Kidney (tissue), 14 donors: ENCODE measurements around the gene CSF3. TPM values are rescaled to one million over a fixed set of nuclear protein-coding genes. Genes with fewer than 3 reads are reported as not detected.

Experiments
- DNase-seq, 5 donors: peaks; one replicate each; pipeline ENCODE4 v3.0.0-alpha.2; 2013 to 2020
- FAIRE-seq: peaks from 2 replicates; lab custom pipeline; 2012; peaks lifted over from hg19 to GRCh38; lab: Jason Lieb, UNC
- H3K27ac ChIP-seq, 2 donors: one replicate each; pipeline ENCODE4 v1.7.0; 2013; ENCODE audit warnings: low read depth in 2 of 2, low read length in 2 of 2, inconsistent platforms in 1 of 2
- H3K27me3 ChIP-seq: one replicate; pipeline ENCODE4 v1.7.1; 2013; ENCODE audit warnings: low read length, inconsistent platforms; ENCODE audit not compliant: control insufficient read depth, insufficient read depth
- H3K36me3 ChIP-seq, 3 donors: one replicate each; pipeline versions ENCODE4 v1.7.0 to v1.7.1; 2013; ENCODE audit warnings: low read length in 3 of 3, control low read depth in 1 of 3, inconsistent platforms in 1 of 3; ENCODE audit not compliant: insufficient read depth in 3 of 3, control insufficient read depth in 2 of 3
- H3K4me1 ChIP-seq, 3 donors: one replicate each; pipeline versions ENCODE4 v1.7.0 to v1.7.1; 2013; ENCODE audit warnings: low read length in 3 of 3, inconsistent platforms in 1 of 3, low read depth in 1 of 3; ENCODE audit not compliant: control insufficient read depth in 2 of 3, insufficient read depth in 2 of 3
- H3K4me3 ChIP-seq, 3 donors: one replicate each; pipeline versions ENCODE4 v1.7.0 to v1.8.1; 2013; ENCODE audit warnings: low read length in 3 of 3, control low read depth in 1 of 3, inconsistent platforms in 1 of 3
- H3K9ac ChIP-seq, 3 donors: one replicate each; pipeline versions ENCODE4 v1.7.0 to v1.7.1; 2013; ENCODE audit warnings: low read length in 3 of 3, control low read depth in 1 of 3, inconsistent platforms in 1 of 3
- H3K9me3 ChIP-seq, 3 donors: one replicate each; pipeline versions ENCODE4 v1.7.0 to v1.7.1; 2013; ENCODE audit warnings: low read length in 3 of 3, control low read depth in 1 of 3, inconsistent platforms in 1 of 3; ENCODE audit not compliant: control insufficient read depth in 2 of 3, insufficient read depth in 1 of 3
- intact Hi-C: fragments of 100-400 bp; cut with DNase I; formaldehyde crosslinking; loops from one replicate; pipeline ENCODE4 v1.11.1; 2022
- polyA plus RNA-seq: library from polyadenylated mRNA; stranded (reverse); fragments of 350-450 nt; fragmentation: Illumina TruSeq; extraction: RNeasy Lipid Tissue Mini Kit (QIAGEN cat#74804); gene quantifications from one replicate; pipeline ENCODE4 v1.2.3, GENCODE V29; 2014; ENCODE audit warnings: low read depth, low replicate concordance; ENCODE audit not compliant: insufficient read depth
- total RNA-seq: library from RNA; stranded (reverse); fragmentation: NEBNext Ultra II Directional; extraction: Animal tissue kit (Norgen Biotek cat#: 25700); gene quantifications from one replicate; pipeline ENCODE4 v1.2.1, GENCODE V29; 2021
- TF ChIP-seq, protein P1 (sequence below): IDR thresholded peaks from 3 replicates; pipeline ENCODE4 v1.5.1; 2012; ENCODE audit warnings: mild to moderate bottlenecking, moderate library complexity, borderline replicate concordance; ENCODE audit not compliant: insufficient read depth; ENCODE audit errors: extremely low read depth
- donor health status: control.
- donor health status: control.
- donor health status: control.
- donor health status: control.
- donor health status: control.
- donor health status: DM: yes; HTN: yes; CAD: no.
- donor health status: Normal renal cell carcinoma (clear cell type).

Gene CSF3
- total and polyA plus RNA-seq, 2 donors from 2014 or later, result not detected

- peak overlapping the region; percentile 71 to 83 for H3K27ac ChIP-seq
- H3K36me3 ChIP-seq, result peaks cover 7 to 20% (median 18%) of the 10 kb centered on the region in 3 donors
- no peak for FAIRE-seq
- no peaks in the 10 kb centered on the region for H3K9me3 ChIP-seq
- TF ChIP-seq, protein P1, sequence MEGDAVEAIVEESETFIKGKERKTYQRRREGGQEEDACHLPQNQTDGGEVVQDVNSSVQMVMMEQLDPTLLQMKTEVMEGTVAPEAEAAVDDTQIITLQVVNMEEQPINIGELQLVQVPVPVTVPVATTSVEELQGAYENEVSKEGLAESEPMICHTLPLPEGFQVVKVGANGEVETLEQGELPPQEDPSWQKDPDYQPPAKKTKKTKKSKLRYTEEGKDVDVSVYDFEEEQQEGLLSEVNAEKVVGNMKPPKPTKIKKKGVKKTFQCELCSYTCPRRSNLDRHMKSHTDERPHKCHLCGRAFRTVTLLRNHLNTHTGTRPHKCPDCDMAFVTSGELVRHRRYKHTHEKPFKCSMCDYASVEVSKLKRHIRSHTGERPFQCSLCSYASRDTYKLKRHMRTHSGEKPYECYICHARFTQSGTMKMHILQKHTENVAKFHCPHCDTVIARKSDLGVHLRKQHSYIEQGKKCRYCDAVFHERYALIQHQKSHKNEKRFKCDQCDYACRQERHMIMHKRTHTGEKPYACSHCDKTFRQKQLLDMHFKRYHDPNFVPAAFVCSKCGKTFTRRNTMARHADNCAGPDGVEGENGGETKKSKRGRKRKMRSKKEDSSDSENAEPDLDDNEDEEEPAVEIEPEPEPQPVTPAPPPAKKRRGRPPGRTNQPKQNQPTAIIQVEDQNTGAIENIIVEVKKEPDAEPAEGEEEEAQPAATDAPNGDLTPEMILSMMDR, result no peak
- DNase-seq, result peak in 2 of 5 donors; percentile 38 to 47
- H3K4me3 ChIP-seq, result peak overlapping the region; percentile 76 to 94 (median 94)
- H3K27me3 ChIP-seq, result no peaks in the 10 kb centered on the region
- intact Hi-C loops, result no loop called here
- H3K4me1 ChIP-seq, result peaks cover 0 to 12% (median 3%) of the 10 kb centered on the region in 3 donors
- peak overlapping the region; percentile 42 to 97 (median 97) for H3K9ac ChIP-seq
Observed at GRCh38 chr17:39981207-39981741, 34.0 kb upstream of the CSF3 start.

DNA sequence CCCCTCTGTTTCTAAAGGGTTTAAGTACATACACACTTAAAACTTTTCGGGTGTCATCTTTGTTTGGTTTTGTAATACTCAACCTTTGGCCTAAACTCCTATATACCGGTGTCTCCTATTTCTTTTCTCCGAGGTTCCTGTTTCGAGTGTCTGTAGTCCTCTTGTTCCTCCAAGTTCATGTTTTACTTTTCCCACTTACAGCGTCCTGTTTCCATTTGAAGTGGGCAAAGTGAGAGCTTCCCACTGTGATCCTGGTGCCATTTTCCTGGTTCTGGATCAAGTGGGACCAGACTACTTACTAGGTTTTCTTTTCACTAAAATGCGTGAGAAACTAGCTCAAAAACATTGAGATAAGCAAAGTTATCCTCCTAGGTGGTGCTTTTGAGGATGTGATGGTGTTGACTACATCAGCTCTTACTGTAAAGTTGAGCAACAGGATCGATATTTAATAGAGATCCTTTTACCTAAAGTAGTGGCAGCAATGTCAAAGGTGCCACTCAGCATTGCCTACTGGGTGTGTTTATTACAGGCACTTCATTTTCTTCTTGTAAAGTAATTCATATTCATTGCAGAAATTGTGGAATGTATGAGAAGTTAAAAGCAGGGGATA, 33.4 kb upstream of the CSF3 start:
- no peaks in the 10 kb centered on the region for H3K9me3 ChIP-seq
- TF ChIP-seq, protein P1, result no peak
- intact Hi-C loops, result no loop called here
- peak overlapping the region; percentile 42 to 97 (median 97) for H3K9ac ChIP-seq
- no peaks in the 10 kb centered on the region for H3K27me3 ChIP-seq
- FAIRE-seq (no peak), DNase-seq (no peak)
- H3K36me3 ChIP-seq, result peaks cover 10 to 26% (median 24%) of the 10 kb centered on the region in 3 donors
- H3K4me3 ChIP-seq, result peak overlapping the region; percentile 76 to 94 (median 94)
- H3K4me1 ChIP-seq, result peaks cover 0 to 12% (median 3%) of the 10 kb centered on the region in 3 donors
- H3K27ac ChIP-seq, result no peak overlapping the region

DNA sequence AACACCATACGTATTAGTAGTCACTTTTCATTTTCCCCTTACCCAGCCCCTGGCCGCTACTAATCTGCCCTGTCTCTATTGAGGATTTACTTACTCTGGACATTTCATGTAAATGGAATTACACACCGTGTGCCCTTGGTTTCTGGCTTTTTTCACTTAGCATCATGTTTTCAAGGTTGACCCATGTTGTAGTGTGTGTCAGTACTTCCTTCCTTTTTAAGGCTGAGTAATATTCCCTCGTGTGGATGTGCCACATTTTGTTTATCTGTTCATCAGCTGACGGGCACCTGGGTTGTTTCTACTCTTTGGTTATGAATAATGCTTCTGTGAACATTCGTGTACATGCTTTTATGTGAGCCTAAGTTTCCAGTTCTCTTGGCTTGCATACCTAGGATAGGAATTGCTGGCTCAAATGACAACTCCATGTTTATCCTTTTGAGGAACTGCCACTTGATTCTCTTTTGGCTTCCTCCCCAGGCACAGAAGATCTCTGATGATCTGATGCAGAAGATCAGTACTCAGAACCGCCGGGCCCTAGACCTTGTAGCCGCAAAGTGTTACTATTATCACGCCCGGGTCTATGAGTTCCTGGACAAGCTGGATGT, 26.9 kb upstream of the CSF3 start:
- H3K27ac ChIP-seq, result no peak overlapping the region
- H3K4me1 ChIP-seq, result no peaks in the 10 kb centered on the region
- no peaks in the 10 kb centered on the region for H3K9me3 ChIP-seq
- no peak overlapping the region for H3K4me3 ChIP-seq
- intact Hi-C loops, result no loop called here
- DNase-seq (no peak), FAIRE-seq (no peak)
- H3K9ac ChIP-seq, result no peak overlapping the region
- peaks cover 34 to 86% (median 72%) of the 10 kb centered on the region in 3 donors for H3K36me3 ChIP-seq
- H3K27me3 ChIP-seq, result no peaks in the 10 kb centered on the region
- TF ChIP-seq, protein P1, result no peak
